Measurements from ENCODE around the gene FRRS1L. TPM values are rescaled to one million over a fixed set of nuclear protein-coding genes. Genes with fewer than 3 reads are reported as not detected.
"Not testable (repeated sequence)": the region's sequence is repeated elsewhere in the genome, so short reads cannot be mapped to it uniquely, and the experiment has no call there.

FRRS1L gene
- total RNA-seq, 6 experiments from 2014 or later: not detected

DNA sequence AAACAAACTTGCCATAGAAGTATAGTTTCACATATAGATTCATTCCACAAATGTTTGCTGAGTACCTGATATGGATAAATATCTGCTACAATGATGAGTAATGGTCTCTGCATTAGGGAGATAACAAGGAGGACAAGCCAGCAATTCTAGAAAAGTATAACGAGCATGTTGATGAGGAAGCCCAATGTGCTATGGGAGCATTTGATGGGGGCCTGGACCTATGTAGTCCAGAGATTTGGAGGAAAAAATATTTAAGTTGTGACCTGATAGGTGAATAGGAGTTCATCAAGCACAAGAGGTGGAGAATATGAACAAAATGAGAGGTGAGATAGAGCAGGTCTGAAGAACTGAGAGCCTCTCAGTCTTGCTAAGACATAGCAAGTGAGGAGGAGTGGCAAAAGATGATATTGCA, 32.9 kb downstream of the FRRS1L start:
- no peak for DNase-seq
- TF ChIP-seq POLR2A (IDR thresholded peaks at IDR 0.05): no peak
- TF ChIP-seq, protein P1, sequence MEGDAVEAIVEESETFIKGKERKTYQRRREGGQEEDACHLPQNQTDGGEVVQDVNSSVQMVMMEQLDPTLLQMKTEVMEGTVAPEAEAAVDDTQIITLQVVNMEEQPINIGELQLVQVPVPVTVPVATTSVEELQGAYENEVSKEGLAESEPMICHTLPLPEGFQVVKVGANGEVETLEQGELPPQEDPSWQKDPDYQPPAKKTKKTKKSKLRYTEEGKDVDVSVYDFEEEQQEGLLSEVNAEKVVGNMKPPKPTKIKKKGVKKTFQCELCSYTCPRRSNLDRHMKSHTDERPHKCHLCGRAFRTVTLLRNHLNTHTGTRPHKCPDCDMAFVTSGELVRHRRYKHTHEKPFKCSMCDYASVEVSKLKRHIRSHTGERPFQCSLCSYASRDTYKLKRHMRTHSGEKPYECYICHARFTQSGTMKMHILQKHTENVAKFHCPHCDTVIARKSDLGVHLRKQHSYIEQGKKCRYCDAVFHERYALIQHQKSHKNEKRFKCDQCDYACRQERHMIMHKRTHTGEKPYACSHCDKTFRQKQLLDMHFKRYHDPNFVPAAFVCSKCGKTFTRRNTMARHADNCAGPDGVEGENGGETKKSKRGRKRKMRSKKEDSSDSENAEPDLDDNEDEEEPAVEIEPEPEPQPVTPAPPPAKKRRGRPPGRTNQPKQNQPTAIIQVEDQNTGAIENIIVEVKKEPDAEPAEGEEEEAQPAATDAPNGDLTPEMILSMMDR (IDR thresholded peaks at IDR 0.05): no peak
- no peaks in the 10 kb centered on the region for H3K36me3 ChIP-seq

DNA sequence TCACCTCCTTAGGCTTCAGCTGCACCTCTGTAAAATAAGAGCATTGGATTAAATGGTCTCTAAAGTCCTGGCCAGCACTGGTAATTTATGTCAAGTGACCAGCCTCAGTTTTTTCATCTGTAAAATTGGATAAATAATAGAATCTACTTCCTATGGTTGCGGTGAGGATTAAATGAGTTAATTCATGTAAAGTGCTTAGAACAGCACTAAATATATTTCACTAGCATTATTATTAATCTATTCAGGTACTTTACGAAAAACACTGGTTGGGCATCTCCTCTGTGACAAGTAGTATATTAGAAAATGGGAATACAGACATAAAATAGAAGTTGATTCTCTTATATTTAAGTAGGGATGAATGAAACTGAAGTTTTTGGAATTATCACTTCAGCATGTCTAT, 33.5 kb downstream of the FRRS1L start:
- WGBS (ENCODE audit: insufficient coverage, low coverage, low lambda C conversion rate, missing lambda C conversion rate): 83% methylated on average over 2 of the region's 2 CpGs
- Histone ChIP-seq H3K9me3 (no peaks in the 10 kb centered on the region), H3K4me3 (no peak overlapping the region), H3K36me3 (no peaks in the 10 kb centered on the region), H3K4me1 (no peaks in the 10 kb centered on the region), H3K27ac (no peak overlapping the region), H3K27me3 (no peaks in the 10 kb centered on the region)
- TF ChIP-seq POLR2A (IDR thresholded peaks at IDR 0.05): no peak
- TF ChIP-seq, protein P1 (IDR thresholded peaks at IDR 0.05): no peak
- DNase-seq (no peak), ATAC-seq (no peak)
- intact Hi-C loops (cut with DNase I): no loop called here

More for the DNA sequence above, 32.9 kb downstream of the FRRS1L start:
- Histone ChIP-seq H3K4me1 (no peaks in the 10 kb centered on the region), H3K27ac (no peak overlapping the region), H3K4me3 (no peak overlapping the region), H3K9me3 (no peaks in the 10 kb centered on the region), H3K27me3 (no peaks in the 10 kb centered on the region)
- 94% methylated on average over 1 of the region's 1 CpG for WGBS (ENCODE audit: insufficient coverage, low coverage, low lambda C conversion rate, missing lambda C conversion rate)
- intact Hi-C loops (cut with DNase I): no loop called here
- ATAC-seq: no peak

DNA sequence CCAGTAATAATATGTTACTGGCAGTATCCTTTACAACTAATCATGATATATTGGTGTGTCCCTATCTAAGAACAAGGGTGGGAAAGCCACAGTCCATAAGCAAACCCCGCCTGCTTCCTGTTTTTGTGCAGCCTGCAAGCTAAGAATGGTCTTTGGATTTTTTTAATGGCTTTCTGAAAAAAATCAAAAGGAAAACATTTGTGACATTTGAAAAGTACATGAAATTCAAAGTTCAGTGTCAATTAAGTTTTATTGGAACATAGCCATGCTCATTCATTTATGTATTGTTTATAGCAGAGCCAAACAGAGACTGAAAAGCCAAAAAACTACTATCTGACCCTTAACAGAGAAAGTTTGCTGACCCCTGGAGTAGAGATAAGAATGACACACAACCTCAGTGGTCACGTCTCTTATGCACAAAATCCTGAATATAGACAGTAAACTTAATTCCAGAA, 34.5 kb downstream of the FRRS1L start:
- DNase-seq (no peak), ATAC-seq (peak; percentile 33 to 71 (median 50))
- 28% methylated on average over 2 of the region's 2 CpGs for WGBS (ENCODE audit: insufficient coverage, low coverage, low lambda C conversion rate, missing lambda C conversion rate)
- TF ChIP-seq, protein P1 (IDR thresholded peaks at IDR 0.05): no peak
- no peak for TF ChIP-seq POLR2A (IDR thresholded peaks at IDR 0.05)
- intact Hi-C loops (cut with DNase I): no loop called here
- H3K4me1 ChIP-seq: no peaks in the 10 kb centered on the region
- no peak overlapping the region for H3K27ac ChIP-seq
- H3K36me3 ChIP-seq: no peaks in the 10 kb centered on the region
- no peaks in the 10 kb centered on the region for H3K27me3 ChIP-seq
- H3K4me3 ChIP-seq: no peak overlapping the region
- no peaks in the 10 kb centered on the region for H3K9me3 ChIP-seq

DNA sequence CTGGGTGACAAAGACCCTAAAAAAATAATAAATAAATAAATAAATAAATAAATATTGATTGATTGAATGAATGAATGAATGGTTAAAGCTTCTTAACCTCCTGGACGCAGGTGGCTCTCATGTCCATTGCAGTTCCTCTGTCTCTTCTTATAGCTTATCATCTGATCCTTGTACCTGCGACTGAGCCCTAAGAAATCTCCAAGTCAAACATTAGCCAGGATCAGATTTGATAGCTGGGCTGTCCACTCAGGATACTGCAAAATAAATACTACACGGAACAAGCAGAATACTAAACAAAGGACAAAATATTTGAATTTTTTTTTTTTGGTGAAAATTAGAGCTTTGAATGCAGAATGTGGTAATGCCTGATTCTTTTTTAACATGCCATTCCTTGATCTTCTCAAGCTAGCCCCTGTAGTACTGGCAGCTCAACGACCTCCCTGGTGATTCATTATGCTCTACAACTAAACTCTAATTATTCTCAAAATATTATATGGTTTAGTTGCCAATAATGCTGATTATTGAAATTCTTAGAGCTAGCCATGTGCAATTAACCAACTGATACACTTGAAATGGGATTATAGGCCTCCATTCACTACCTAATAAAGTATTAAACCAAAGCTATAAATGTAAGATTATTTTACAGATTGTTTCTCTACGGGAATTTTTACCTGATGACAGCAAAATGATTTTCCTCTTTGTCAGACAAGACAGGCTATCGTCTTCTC, 37.4 kb downstream of the FRRS1L start:
- 36% methylated on average over 6 of the region's 6 CpGs for WGBS (ENCODE audit: insufficient coverage, low coverage, low lambda C conversion rate, missing lambda C conversion rate)
- no peaks in the 10 kb centered on the region for H3K36me3 ChIP-seq
- no peaks in the 10 kb centered on the region for H3K4me1 ChIP-seq
- TF ChIP-seq POLR2A (IDR thresholded peaks at IDR 0.05): no peak
- TF ChIP-seq, protein P1 (IDR thresholded peaks at IDR 0.05): no peak
- no peaks in the 10 kb centered on the region for H3K27me3 ChIP-seq
- H3K4me3 ChIP-seq: no peak overlapping the region
- intact Hi-C loops (cut with DNase I): no loop called here
- H3K9me3 ChIP-seq: no peaks in the 10 kb centered on the region
- peak; percentile 65 to 77 (median 70) for ATAC-seq
- H3K27ac ChIP-seq: no peak overlapping the region
- no peak for DNase-seq

DNA sequence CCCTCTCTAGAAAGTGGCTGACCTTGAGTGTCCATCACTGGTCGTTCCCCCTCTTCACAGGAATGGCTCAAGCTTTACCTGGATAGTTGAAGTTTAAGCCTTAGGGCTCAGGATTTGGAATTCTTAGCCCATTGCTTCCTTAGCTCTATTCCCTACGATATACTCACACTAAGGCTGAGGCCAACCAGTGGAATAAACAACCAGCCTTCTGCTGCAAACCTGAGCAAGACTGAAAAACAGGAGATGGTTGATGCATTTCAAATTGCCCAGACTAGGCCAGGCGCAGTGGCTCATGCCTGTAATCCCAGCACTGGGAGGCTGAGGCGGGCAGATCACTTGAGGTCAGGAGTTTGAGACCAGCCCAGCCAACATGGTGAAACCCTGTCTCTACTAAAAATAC, 40.4 kb downstream of the FRRS1L start:
- ATAC-seq; H3K27ac ChIP-seq; H3K4me3 ChIP-seq; H3K4me1 ChIP-seq; DNase-seq; H3K9me3 ChIP-seq; H3K27me3 ChIP-seq; intact Hi-C loops (cut with DNase I); H3K36me3 ChIP-seq: not testable (repeated sequence)
- WGBS (ENCODE audit: insufficient coverage, low coverage, low lambda C conversion rate, missing lambda C conversion rate): 100% methylated on average over 2 of the region's 4 CpGs
